Measurements from ENCODE around the gene ALOX5AP.
"Not testable (repeated sequence)": the region's sequence is repeated elsewhere in the genome, so short reads cannot be mapped to it uniquely, and the experiment has no call there.

Gene ALOX5AP

GRCh38 chr13:30739761-30740642 is 4.7 kb downstream of the ALOX5AP start:
- H3K4me1 ChIP-seq (ENCODE audit: control insufficient read depth, insufficient read depth, low read length): peaks cover 23% of the 10 kb centered on the region
- H3K9ac ChIP-seq (ENCODE audit: low read length): no peak overlapping the region
- no peak overlapping the region for H3K4me3 ChIP-seq (ENCODE audit: low read depth, low read length)
- no peaks in the 10 kb centered on the region for H3K36me3 ChIP-seq (ENCODE audit: control insufficient read depth, insufficient read depth, low read length)
- H3K9me3 ChIP-seq (ENCODE audit: control insufficient read depth, insufficient read depth, low read depth, low read length): no peaks in the 10 kb centered on the region
- no peaks in the 10 kb centered on the region for H3K27me3 ChIP-seq (ENCODE audit: control insufficient read depth, insufficient read depth, low read length)
- H3K27ac ChIP-seq (ENCODE audit: low read depth, low read length): no peak overlapping the region

GRCh38 chr13:30742901-30743300 is 7.6 kb downstream of the ALOX5AP start:
- Histone ChIP-seq H3K27me3 (ENCODE audit: control insufficient read depth, insufficient read depth, low read length) (no peaks in the 10 kb centered on the region), H3K27ac (ENCODE audit: low read depth, low read length) (no peak overlapping the region), H3K9me3 (ENCODE audit: control insufficient read depth, insufficient read depth, low read depth, low read length) (no peaks in the 10 kb centered on the region), H3K9ac (ENCODE audit: low read length) (no peak overlapping the region), H3K4me1 (ENCODE audit: control insufficient read depth, insufficient read depth, low read length) (peaks cover 23% of the 10 kb centered on the region), H3K4me3 (ENCODE audit: low read depth, low read length) (no peak overlapping the region), H3K36me3 (ENCODE audit: control insufficient read depth, insufficient read depth, low read length) (no peaks in the 10 kb centered on the region)

GRCh38 chr13:30743319-30744055 is 8.1 kb downstream of the ALOX5AP start:
- H3K9me3 ChIP-seq (ENCODE audit: control insufficient read depth, insufficient read depth, low read depth, low read length): no peaks in the 10 kb centered on the region
- no peaks in the 10 kb centered on the region for H3K27me3 ChIP-seq (ENCODE audit: control insufficient read depth, insufficient read depth, low read length)
- H3K4me3 ChIP-seq (ENCODE audit: low read depth, low read length): no peak overlapping the region
- no peak overlapping the region for H3K27ac ChIP-seq (ENCODE audit: low read depth, low read length)
- peaks cover 21% of the 10 kb centered on the region for H3K4me1 ChIP-seq (ENCODE audit: control insufficient read depth, insufficient read depth, low read length)
- no peaks in the 10 kb centered on the region for H3K36me3 ChIP-seq (ENCODE audit: control insufficient read depth, insufficient read depth, low read length)
- H3K9ac ChIP-seq (ENCODE audit: low read length): no peak overlapping the region

DNA sequence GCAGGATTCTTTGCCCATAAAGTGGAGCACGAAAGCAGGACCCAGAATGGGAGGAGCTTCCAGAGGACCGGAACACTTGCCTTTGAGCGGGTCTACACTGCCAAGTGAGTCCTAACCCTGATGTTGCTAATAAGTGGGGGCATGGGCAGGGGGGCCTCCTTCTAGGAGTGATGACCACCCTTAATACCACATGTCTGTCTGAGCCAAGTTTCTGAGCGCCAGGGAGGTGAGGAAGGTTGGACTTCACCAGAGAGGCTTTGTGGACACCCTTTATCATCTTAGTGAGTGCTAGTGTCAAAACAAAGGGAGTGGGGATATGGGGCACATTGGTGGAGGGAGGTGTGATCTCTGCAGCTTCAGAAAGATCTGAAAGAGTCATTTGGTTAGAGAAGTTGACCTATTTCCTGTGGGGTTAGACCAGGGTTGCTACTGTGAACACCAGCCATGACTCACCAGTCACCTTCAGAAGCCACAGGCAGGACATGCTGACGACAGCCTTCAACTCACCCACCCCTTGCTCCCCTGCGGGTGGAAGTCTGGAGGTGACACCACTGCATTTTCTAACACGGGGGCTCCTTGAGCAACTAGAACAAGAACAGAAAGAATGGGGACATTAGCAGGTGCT is 8.8 kb downstream of the ALOX5AP start:
- no peak overlapping the region for H3K27ac ChIP-seq (ENCODE audit: low read depth, low read length)
- H3K27me3 ChIP-seq (ENCODE audit: control insufficient read depth, insufficient read depth, low read length): no peaks in the 10 kb centered on the region
- H3K9me3 ChIP-seq (ENCODE audit: control insufficient read depth, insufficient read depth, low read depth, low read length): no peaks in the 10 kb centered on the region
- no peak overlapping the region for H3K4me3 ChIP-seq (ENCODE audit: low read depth, low read length)
- no peak overlapping the region for H3K9ac ChIP-seq (ENCODE audit: low read length)
- H3K36me3 ChIP-seq (ENCODE audit: control insufficient read depth, insufficient read depth, low read length): no peaks in the 10 kb centered on the region
- H3K4me1 ChIP-seq (ENCODE audit: control insufficient read depth, insufficient read depth, low read length): peaks cover 18% of the 10 kb centered on the region

DNA sequence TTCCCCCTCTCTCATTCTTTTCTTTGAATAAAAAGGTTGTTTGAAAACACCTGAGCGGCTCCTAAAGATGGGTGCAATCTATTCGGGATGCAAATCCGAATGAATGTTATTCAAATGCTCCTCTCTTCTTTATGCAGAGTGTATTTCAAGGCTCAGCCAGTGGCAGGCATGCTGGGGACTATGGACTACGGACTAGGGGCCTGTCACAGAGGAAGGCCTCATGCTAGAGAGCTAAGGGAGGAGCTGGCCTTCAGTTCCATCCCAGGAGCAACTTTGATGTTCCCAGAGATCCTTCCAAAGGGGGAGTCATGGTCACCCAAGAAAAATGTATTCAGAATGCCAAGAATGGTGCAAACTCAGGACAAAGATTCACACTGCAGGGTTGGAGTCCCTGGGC is 9.3 kb downstream of the ALOX5AP start:
- no peaks in the 10 kb centered on the region for H3K9me3 ChIP-seq (ENCODE audit: control insufficient read depth, insufficient read depth, low read depth, low read length)
- H3K27ac ChIP-seq (ENCODE audit: low read depth, low read length): no peak overlapping the region
- H3K4me1 ChIP-seq (ENCODE audit: control insufficient read depth, insufficient read depth, low read length): peaks cover 17% of the 10 kb centered on the region
- no peak overlapping the region for H3K4me3 ChIP-seq (ENCODE audit: low read depth, low read length)
- H3K9ac ChIP-seq (ENCODE audit: low read length): no peak overlapping the region
- H3K36me3 ChIP-seq (ENCODE audit: control insufficient read depth, insufficient read depth, low read length): no peaks in the 10 kb centered on the region
- H3K27me3 ChIP-seq (ENCODE audit: control insufficient read depth, insufficient read depth, low read length): no peaks in the 10 kb centered on the region

DNA sequence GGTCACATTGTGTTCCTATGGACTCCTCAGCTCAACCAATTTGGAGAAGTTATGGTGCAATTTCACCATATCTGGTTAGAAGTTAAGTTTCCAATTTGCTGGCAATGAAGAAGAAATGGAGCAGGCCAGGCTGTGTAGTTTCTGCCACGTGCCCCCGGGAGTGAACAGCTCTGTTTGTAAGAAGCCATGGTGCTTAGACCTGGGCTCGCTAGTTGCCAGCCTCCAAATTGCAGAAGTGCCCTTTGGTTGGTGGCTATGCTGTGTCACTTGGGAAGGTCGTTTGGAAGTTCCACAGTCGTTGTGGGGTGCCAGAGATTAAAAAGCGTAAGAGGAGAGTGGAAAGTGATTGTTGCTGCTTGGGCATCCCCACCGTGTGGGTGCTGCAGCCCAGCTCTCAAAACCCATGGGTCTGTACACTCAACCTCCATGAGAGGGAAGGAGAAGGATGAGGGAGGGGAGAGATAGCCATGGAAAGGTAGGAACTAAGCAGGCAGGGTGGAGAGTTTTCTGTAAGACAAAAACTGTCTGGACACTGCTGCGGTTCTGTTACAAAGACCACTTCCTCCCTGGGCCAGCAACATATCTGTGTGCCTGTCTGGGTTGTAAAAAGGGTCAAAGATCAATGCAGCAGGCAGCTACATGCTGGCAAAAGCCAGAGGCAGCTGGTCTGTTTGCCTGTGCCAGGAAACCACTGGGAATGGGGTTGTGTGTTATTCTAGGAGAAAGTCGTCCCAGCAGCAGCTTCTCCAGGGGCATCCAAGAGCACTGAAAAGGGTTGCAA is 10.8 kb downstream of the ALOX5AP start:
- no peaks in the 10 kb centered on the region for H3K9me3 ChIP-seq (ENCODE audit: control insufficient read depth, insufficient read depth, low read depth, low read length)
- no peaks in the 10 kb centered on the region for H3K36me3 ChIP-seq (ENCODE audit: control insufficient read depth, insufficient read depth, low read length)
- H3K9ac ChIP-seq (ENCODE audit: low read length): no peak overlapping the region
- H3K4me3 ChIP-seq (ENCODE audit: low read depth, low read length): no peak overlapping the region
- peaks cover 7% of the 10 kb centered on the region for H3K4me1 ChIP-seq (ENCODE audit: control insufficient read depth, insufficient read depth, low read length)
- no peaks in the 10 kb centered on the region for H3K27me3 ChIP-seq (ENCODE audit: control insufficient read depth, insufficient read depth, low read length)
- H3K27ac ChIP-seq (ENCODE audit: low read depth, low read length): no peak overlapping the region

GRCh38 chr13:30746791-30747190 is 11.4 kb downstream of the ALOX5AP start:
- Histone ChIP-seq H3K4me1 (ENCODE audit: control insufficient read depth, insufficient read depth, low read length) (peaks cover 7% of the 10 kb centered on the region), H3K9me3 (ENCODE audit: control insufficient read depth, insufficient read depth, low read depth, low read length) (peaks cover 3% of the 10 kb centered on the region; the same call in 1 of the 2 replicates), H3K4me3 (ENCODE audit: low read depth, low read length) (no peak overlapping the region), H3K27me3 (ENCODE audit: control insufficient read depth, insufficient read depth, low read length) (no peaks in the 10 kb centered on the region), H3K9ac (ENCODE audit: low read length) (no peak overlapping the region), H3K36me3 (ENCODE audit: control insufficient read depth, insufficient read depth, low read length) (no peaks in the 10 kb centered on the region), H3K27ac (ENCODE audit: low read depth, low read length) (no peak overlapping the region)

- H3K4me3 ChIP-seq (ENCODE audit: low read depth, low read length); H3K4me1 ChIP-seq (ENCODE audit: control insufficient read depth, insufficient read depth, low read length); H3K36me3 ChIP-seq (ENCODE audit: control insufficient read depth, insufficient read depth, low read length); H3K27ac ChIP-seq (ENCODE audit: low read depth, low read length); H3K9ac ChIP-seq (ENCODE audit: low read length); H3K9me3 ChIP-seq (ENCODE audit: control insufficient read depth, insufficient read depth, low read depth, low read length); H3K27me3 ChIP-seq (ENCODE audit: control insufficient read depth, insufficient read depth, low read length): not testable (repeated sequence)
Measured at GRCh38 chr13:30747845-30748244, 12.5 kb downstream of the ALOX5AP start.

DNA sequence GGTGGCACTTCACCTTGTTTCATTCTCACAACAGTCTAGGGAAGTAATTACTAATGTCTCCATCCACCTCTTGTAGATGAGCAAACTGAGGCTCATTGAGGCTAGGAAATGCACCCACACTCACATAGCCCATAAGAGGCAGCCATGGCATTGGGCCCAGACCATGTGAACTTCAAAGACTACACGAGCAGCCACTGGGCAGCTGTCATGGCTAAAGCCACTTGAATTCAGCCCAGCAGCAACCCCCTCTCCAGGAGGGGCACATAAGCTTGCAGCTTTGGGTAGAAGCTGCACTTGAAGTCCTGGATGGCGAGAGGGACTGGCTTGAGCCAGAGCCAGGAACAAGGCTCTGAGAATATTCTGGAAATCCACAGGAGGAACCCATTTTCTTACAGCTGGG is 13.4 kb downstream of the ALOX5AP start:
- Histone ChIP-seq H3K4me1 (ENCODE audit: control insufficient read depth, insufficient read depth, low read length) (peaks cover 7% of the 10 kb centered on the region), H3K4me3 (ENCODE audit: low read depth, low read length) (no peak overlapping the region), H3K9me3 (ENCODE audit: control insufficient read depth, insufficient read depth, low read depth, low read length) (peaks cover 3% of the 10 kb centered on the region; the same call in 1 of the 2 replicates), H3K36me3 (ENCODE audit: control insufficient read depth, insufficient read depth, low read length) (no peaks in the 10 kb centered on the region), H3K9ac (ENCODE audit: low read length) (no peak overlapping the region), H3K27me3 (ENCODE audit: control insufficient read depth, insufficient read depth, low read length) (no peaks in the 10 kb centered on the region), H3K27ac (ENCODE audit: low read depth, low read length) (no peak overlapping the region)

- H3K4me3 ChIP-seq (ENCODE audit: low read depth, low read length): no peak overlapping the region
- H3K36me3 ChIP-seq (ENCODE audit: control insufficient read depth, insufficient read depth, low read length): no peaks in the 10 kb centered on the region
- H3K9me3 ChIP-seq (ENCODE audit: control insufficient read depth, insufficient read depth, low read depth, low read length): peaks cover 3% of the 10 kb centered on the region; the same call in 1 of the 2 replicates
- H3K4me1 ChIP-seq (ENCODE audit: control insufficient read depth, insufficient read depth, low read length): no peaks in the 10 kb centered on the region
- no peaks in the 10 kb centered on the region for H3K27me3 ChIP-seq (ENCODE audit: control insufficient read depth, insufficient read depth, low read length)
- no peak overlapping the region for H3K27ac ChIP-seq (ENCODE audit: low read depth, low read length)
- H3K9ac ChIP-seq (ENCODE audit: low read length): no peak overlapping the region
Measured at GRCh38 chr13:30750036-30750435, 14.7 kb downstream of the ALOX5AP start.

Measured in HUES6 (cell line).